Measurements from ENCODE around the gene NSMCE1. TPM values are rescaled to one million over a fixed set of nuclear protein-coding genes. Genes with fewer than 3 reads are reported as not detected.

Gene NSMCE1
- polyA plus RNA-seq, 1 donor, result 46.8 TPM

DNA sequence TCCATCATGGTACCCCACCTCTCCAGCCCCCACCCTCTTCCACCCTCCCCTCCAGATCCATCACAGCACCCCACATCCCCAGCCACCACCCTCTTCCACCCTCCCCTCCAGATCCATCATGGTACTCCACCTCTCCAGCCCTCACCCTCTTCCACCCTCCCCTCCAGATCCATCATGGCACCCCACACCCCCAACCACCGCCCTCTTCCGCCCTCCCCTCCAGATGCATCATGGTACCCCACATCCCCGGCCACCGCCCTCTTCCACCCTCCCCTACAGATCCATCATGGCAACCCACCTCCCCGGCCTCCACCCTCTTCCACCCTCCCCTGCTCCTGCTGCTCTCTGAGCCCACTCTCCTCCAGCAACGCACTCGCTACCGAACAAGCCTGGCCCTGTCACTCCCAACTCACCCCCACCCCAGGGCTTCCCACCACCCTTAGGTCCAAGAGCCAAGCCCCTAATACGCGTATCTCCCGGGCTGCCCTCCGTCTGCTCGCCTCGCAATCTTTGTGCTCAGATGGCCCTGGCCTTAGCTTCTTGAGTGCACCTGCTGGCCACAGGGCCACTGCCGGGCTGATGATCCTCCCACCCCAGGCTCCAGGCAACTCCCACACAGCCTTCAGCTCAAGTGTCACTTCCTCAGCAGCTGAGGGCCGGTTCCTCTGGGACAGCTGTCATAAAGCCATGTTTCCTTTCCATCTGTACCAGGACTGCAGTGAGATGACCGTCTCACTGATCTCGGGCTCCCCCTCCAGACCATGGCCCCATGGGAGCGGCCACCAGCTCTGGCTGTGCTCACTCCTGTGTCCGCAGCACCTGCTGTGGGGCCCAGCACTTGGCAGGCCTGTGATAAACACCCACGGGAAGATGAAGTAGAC, 39.7 kb downstream of the NSMCE1 start:
- DNase-seq, result no peak

DNA sequence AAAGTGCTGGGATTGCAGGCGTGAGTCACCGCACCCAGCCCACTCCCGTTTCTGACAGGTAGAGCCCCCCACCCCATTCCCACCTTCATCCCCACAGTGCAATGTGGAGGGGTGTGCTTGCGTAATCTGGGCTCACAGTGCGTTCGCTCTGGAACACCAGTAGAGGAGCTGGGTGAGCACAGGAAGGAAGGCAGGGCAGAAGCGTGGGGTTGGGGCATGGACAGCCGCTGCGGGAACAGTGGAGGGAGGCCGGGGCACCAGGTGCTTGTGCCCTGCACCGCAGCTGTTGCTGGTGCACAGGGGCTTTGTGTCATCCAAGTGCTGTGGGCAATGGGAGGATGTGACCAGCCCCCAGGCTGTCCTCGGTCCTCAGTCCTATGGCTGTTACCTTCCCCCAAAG, 40.5 kb downstream of the NSMCE1 start:
- no peak for DNase-seq

DNA sequence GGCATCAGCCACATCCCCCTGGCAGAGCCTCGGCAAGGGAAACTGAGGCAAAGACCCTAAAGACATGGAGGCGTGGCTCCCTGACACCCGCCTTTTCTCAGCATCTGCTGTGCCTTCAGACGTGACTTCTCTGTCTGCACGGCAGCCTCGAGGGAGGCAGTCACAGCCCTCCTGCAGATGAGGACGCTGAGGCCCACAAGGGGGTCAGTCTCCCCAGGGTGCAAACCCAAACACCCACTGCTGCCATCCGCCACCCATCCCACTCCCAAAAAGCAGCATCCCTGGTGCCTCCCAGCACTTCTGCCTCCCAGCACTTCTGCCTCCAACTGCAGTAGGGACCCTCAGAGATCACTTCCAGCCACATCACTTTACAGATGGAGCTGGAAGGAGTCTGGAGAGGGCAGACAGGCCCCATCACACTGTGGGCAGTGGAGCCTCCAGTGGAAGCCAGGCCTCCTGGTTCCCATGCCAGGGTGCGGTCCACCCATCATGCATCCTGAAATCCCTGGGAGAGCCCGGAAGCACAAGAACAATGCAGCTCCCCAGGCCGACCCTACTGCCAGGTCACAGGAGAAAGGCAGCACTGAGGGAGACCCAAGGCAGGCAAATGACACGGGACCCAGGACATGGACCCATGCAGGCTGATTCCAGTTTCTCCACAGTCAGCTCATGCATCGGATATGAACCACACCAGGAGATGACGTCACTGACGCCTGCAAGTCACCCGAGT, 41.4 kb downstream of the NSMCE1 start:
- no peak for DNase-seq

DNA sequence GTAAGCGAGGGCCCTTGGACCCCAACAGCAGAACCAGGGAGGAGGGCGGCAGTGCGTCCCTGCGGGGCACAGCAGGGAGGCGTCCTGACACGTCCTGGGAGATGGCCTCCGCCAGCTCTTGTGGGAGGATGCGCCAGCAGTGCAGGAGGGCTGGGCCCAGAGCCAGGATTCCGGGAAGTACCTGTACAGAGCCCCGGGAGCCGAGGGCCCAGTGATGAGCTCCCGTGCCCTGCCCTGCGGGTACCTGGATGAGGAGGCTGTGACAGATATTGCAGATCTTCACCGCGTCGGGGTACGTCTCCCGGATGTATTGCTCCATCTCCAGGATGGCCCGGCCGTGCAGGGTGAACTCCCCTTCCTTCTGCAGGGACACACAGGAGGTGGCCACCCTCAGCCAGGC, 42.1 kb downstream of the NSMCE1 start:
- DNase-seq, result no peak

DNA sequence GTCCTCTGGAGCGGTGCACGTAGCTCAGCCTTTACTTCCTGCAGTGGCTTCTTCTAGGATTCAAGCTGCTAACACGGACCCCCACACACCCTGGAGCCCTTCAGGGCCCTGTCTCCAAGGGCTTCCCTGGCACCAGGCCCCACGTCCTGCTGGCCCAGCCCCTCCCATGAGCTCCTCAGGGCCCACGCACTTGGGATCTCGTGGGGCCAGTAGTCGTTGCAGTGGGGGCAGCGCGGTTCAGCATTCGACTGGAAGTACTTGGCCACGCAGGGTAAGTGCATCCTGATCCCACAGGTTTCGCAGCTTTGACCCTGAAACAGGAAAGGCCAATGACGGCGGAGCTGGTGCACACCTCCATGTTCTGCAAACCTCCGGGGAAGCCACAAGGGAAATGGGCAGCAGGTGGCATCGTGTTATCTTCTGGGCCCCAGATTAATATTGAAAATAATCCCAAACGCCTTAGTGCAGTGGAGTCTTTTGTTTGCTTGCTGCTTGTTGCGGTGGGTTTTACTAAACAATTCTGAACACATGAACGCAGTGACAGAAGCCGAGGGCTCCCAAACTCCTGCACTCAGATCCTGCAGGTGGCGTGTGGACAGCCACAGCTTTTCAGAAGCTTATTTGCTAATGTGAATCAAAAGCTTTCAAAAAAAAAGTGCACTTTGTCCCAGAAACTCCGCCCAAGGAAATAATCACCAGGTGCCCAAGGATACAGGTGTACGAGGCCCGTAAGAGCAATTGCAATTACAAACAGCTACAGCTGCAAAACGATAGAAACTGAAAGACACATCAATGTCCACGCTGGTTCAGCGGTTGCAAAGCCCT, 42.8 kb downstream of the NSMCE1 start:
- DNase-seq, result no peak

DNA sequence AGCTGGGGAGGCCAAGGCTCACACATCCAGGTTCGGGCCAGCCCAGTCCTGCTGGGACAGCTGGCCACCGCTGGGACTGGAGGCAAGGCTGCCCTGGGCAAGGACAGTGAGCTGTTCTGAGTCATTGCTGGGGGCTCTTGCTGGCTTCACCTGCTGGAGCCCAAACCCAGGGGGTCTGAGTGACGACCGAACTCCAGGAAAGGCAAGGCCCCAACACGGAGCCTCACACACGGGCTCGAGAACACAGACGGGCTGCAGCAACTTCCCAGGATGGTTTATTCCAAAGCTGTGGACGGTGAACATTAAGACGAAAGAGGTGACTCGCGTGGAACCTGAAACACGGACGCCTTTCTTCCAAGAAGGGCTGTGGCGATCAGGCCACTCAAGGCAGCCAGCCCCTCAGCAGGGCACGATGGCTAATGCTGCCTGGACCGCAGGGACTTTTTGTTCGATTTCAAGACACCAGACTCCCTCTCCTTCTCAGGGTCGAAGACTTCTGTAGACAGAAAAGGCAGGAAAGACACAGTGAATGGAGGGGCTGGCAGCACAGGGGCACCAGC, 43.8 kb downstream of the NSMCE1 start:
- DNase-seq, result no peak

DNA sequence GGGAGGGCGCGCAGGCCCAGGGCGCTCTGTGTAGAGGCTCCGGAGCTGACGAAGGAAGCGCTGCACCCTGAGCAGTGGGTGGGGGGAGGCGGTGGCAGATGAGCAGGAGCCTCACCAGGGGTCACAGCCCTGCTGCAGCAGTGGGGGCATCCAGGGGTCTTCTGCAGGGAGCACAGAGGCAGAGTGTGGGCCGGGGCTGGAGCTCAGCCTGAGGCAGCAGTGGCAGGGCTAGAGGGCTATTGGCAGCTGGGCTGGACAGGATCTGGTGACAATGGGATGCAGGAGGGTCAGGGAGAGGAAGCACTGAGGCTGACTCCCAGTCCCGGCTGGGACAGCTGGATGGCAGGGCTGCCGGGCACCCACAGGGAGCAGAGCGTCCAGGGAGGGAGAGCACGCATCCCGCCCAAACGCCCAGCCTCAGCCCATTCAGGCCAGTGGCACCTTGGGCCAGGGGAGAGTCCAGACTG, 44.3 kb downstream of the NSMCE1 start:
- no peak for DNase-seq

DNA sequence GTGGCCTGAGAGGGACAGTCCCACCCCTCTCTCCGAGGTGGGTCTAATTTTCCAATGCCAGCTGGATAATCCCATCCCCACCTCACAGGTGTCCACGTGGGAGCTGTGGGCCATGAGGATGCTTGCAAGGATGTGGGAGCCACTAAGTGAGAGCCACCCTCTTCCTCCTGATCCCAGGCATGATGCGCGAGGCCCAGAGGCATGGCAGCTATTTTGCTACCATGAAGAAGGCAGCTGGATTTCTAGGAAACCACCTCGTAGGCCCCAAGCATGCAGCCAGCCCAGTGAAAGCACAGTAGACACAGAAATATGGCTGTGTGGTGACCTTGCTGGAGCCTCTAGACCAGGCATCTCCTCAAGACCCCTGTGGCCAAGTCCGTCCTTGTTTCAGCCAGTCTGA, 44.9 kb downstream of the NSMCE1 start:
- DNase-seq, result no peak

DNA sequence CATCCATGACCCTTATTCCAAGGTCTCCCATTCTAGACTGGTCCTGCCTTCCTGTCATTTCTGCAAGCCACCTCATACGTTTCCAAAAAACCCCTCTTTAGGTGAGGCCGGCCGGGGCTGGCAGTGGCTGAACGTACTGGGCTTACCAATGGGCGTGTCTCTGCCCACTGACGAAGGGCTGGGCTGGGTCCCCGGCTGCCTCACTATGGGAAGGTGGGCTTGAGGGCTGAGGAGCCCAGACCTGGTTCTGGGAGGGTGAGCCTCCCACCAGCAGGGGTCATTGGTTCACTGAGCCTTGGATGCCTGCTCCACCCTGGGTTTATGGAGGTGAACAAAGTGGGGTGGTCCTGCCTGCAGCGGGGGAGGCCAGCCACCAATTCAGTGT, 45.4 kb downstream of the NSMCE1 start:
- DNase-seq, result no peak

DNA sequence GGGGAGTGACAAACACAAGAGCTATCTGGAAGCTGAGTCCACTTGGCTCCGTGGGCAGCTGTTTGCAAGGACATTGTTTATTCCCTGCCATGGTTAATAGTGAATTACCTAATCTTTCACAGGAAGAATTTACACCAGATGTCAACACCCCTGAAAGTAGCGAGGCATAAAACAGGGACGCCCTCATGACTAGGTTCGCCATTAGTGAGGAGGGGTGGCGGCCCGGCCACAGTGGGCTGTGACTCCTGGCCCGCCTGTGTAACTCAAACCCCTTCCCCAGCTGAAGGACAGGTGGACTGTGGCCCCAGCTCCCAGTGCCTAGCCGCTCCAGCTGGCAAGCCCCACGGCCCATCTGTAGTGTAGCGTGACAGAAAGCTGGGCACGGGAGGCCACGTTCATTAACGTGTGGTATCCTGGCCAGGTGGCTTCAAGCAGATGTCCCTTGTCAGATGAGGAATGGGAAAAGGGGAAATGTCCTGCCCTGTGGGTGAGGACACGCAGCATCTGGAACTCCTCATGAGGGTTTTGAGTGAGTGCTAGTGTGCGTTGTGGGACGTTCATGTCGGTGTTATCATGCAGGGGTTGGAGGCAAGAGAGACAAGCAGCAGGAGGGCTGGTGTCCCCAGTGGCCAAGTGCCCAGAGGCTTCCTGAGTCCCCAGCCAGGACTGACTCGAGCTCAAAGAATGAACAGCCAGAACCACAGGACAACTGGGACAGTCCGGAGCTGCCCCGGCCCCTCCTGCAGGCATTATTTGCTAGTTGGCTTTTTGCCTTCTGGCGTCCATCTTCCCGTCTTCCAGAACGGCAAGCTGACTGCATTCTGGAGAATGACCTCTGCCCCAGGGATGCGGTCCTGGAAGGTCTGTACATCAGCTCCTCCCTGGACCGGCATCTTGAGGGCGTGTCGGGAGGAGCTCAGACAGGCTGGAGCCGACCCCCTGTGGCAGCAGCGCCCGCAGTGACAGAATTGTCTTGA, 46.0 kb downstream of the NSMCE1 start:
- DNase-seq, result no peak

DNA sequence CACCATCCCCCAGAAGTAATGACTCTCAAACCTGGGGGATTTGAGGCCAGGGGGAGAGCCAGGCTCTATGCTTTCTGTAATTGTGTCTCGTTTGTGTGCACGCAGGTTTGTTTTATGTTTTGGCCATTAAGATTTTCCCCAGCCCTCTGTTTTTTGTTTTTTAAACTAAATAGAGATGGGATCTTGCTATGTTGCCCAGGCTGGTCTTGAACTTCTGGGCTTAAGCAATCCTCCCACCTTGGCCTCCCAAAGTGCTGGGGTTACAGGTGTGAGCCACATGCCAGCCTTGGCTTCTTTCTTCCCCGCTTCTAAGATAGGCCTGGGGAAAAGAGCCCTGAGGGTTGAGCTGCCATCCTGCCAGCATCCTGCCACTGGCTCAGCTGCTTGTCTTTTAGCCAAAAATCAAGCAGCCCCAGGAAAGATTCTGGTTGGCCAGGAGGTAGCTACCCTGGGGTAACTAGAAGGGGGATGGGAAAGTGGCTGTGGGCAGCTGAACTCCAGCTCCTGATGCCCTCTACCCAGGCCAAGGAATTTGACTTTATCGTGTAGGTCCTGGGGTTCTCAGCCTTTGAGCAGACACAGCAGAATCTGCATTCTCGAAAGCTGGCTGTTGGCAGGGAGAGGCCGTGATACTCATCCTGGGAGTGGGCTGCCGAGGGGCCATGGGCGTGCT, 46.9 kb downstream of the NSMCE1 start:
- no peak for DNase-seq

DNA sequence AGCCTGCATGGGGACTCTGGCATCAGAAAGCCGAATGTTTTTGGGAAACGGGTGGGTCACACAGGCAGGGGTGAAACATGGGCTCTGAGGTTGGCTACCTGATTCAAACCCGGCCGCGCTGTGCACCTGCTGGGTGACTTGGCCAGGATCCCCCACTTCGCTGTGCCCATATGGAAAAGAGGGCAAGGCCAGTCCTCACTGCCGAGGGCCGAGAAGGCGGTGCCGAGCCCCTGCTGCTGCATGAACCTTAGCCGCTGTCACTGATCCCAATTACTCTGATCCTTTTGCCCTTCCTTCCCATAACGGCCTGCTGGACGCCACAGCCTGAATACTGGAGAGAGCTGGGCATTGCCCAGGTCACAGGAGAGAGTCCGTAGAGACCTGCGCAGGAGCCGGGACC, 47.6 kb downstream of the NSMCE1 start:
- no peak for DNase-seq

DNA sequence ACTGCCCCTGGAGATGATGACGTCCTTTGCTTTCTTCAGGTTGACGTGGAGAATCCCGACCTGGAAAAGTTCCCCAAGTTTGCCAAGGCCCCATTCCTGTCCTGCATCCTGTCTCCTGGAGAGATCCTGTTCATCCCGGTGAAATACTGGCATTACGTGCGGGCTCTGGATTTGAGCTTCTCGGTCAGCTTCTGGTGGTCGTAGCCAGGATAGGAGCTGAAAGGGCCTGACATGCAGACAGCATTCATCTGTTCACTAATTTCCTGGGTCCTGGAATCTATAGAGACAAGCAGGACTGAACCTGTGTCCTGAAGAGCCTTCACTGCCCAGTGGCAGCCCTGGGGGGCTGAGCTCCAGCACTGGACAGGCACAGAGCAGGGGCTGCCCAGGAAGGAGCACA, 48.0 kb downstream of the NSMCE1 start:
- DNase-seq, result no peak

DNA sequence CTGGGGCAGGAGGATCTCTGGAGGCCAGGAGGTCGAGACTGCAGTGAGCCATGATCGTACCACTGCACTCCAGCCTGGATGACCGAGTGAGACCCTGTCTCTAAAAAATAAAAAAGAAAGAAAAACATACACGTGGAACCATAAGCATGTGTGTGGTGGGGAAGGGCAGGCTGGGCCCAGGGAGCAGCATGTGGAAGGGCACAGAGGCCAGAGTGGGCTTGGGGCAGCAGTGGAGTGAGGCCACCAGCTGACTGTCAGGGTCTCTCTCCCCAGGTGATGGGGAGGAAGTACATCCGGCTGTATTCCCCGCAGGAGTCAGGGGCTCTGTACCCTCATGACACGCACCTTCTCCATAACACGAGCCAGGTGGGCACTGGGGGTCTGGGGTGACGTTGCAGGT, 48.5 kb downstream of the NSMCE1 start:
- DNase-seq, result no peak

DNA sequence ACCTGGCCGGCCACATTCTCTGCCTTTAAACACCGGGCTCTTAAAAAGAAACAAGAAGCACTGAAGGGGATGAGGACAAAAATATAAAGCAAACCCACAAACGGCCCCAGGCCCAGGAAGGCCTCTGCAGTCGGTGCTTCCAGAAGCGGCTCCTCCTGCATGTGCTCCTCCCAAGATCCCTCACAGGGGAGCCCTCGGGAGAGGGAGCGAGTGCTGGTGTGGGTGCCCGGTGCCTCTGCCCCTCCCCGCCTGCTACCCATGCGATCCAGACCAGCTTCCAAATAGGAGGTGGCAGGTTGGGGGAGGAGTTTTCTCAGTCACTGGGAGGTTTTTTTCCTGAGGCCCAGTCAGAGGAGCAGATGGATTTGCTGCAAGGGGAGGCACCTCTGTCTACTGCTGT, 49.4 kb downstream of the NSMCE1 start:
- no peak for DNase-seq

DNA sequence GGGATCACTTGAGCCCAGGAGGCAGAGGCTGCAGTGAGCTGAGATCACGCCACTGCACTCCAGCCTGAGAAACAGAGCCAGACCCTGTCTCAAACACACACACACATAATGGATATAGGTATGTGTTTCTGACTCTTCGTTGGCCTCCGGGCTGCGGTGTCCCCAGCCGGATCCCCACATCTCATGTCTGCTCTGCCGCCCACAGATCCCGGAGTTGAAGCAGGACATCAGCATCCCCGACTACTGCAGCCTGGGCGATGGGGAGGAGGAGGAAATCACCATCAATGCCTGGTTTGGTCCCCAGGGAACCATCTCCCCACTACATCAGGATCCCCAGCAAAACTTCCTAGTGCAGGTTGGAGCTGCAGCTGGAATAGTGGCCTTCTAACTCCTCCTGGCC, 49.8 kb downstream of the NSMCE1 start:
- DNase-seq, result no peak

DNA sequence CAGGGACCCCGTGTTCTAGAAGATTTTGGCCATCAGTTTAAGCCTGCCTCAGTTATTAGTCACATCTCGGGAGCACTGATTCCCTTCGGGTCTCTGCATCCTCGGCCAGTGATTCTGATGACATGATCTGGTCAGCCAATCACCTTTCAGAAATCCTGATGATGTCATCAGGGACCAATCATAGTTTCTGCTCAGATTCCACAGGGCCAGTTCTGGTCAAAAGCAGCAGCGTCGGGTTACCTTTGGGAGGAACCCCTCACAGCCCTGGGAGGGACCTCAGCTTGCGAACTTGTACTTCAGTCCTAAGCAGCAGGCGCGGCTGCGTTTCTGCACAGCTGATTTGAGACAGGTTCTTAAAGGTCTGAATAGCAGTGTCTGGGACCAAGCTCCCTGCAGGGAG, 51.3 kb downstream of the NSMCE1 start:
- no peak for DNase-seq

DNA sequence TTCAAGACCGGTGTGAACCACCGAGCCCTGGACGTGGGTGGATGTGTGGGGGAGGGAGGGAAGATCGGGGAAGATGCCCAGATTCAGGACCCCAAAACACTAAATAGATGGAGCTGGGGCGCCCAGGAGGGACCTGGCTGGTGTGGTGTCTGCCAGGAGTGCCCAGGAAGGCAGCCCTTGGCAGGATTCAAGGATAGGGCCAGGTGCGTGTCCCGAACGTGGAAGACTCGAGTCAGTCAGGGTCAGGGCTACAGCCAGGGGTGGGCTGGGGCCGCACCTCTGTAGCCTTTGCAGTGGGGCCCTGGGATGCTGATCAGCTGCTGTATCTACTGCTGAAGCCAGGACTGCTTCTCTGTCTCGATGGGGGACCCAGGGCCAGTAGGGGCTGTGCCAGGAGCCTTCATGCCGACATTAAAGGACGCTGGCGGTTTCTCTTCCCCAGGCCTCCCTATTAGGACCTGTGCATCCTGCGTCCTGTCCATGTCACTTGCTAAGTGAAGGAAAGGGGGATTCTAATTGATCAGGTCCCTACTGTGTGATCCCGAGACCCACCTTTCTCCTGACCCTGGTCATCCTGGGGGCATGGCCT, 52.2 kb downstream of the NSMCE1 start:
- DNase-seq, result no peak

DNA sequence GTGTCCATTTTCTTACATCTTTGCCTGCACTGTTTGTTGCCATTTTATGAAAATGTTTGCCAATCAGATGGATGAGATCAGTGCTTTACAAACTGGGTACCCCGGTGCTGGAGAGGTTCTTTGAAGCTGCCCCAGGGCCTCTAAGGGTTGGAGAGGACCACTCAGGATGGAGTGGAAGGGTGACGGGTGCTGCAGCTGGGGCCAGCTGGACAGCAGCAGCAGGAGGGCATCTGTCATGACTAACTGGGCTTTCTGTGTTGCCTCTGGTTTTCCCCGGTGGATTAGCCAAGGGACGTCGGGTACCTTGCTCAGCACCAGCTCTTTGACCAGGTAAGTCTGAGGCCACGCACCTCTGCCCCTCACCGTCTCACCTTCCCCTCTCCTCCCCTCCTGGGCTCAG, 52.9 kb downstream of the NSMCE1 start:
- DNase-seq, result no peak

Measured in hindlimb muscle (tissue), 1 donor.